KG1 (cell line): ENCODE measurements around the gene CTTN.
"Not testable (repeated sequence)": the region's sequence is repeated elsewhere in the genome, so short reads cannot be mapped to it uniquely, and the experiment has no call there.

Experiments
- DNase-seq: peaks from one replicate; lab custom pipeline; 2025; lab: John Stamatoyannopoulos, UW

Gene CTTN

GRCh38 chr11:70429428-70429705 lies 31.0 kb downstream of the CTTN start:
- DNase-seq, result no peak

GRCh38 chr11:70429724-70430521 lies 31.6 kb downstream of the CTTN start:
- DNase-seq, result no peak

DNA sequence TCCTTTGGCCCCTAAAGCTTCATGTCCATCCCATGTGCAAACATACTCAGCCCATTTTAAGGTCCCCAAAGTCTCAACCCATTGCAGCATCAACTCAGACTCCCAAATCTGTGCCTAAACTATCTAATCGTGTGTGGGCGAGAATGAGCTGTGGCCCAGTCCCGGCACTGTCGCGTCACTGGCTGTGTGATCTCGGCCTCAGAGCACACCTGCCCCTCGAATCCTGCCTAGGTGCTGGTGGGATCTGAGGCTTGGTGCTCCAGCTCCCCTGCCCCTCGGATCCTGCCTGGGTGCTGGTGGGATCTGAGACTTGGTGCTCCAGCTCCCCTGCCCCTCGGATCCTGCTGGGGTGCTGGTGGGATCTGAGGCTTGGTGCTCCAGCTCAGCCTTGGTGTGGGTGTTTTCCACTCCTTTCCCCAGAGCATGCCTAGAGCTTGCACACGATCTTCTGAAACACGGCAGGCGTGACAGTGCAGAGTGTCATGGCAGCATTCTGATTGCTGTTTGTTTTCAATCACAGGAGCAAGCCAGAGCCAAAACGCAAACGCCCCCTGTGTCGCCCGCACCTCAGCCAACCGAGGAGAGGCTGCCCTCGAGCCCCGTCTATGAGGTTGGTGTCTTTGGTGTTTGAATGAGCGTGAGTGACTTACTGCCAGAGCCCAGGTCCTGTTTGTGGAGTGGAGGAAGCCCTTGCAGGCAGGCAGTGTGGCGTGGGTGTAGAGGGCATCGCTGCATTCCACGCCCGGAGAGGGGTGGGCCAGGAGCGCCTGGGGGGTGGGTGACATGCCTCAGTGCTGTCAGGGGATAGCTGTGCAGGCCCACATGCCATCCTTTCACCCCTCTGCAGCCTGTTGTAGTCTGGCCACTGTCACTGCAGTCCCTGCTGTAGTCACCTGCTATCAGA lies 32.6 kb downstream of the CTTN start:
- DNase-seq, result no peak

DNA sequence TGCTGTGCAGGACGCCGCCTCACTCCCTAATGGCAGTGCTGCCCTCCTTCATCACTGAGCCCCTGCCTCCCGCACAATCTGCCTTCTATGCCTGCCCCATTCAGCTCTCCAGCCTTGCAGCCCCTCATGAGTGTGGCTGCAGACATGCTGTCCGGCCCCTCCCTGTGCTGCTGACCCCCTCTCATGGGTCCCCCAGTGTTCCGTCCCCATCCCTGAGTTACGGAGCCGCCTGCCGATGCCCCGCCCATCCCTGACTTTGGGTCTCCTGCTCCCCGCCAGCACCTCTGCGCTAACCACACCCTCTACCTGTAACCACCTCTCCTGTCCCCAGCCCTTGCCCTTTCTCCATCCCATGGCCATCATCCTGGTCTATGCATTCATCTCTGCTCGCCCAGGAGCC lies 33.3 kb downstream of the CTTN start:
- no peak for DNase-seq

GRCh38 chr11:70432065-70432464 lies 33.7 kb downstream of the CTTN start:
- no peak for DNase-seq

- DNase-seq, result no peak
Observed at GRCh38 chr11:70432580-70432979, 34.3 kb downstream of the CTTN start.

DNA sequence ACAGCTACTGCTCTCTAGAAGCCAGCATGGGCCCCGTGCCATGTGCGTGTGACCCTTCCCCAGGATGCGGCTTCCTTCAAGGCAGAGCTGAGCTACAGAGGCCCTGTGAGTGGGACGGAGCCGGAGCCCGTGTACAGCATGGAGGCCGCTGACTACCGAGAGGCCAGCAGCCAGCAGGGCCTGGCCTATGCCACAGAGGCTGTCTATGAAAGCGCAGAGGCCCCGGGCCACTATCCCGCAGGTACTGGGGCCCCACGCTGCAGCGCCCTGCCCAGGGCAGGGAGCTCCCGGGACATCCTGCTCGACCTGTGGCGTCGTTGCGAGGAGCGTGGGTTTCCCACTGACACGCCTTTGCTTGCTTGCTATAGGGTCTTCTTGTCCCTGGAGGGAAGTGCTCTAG lies 34.7 kb downstream of the CTTN start:
- no peak for DNase-seq

- no peak for DNase-seq
Observed at GRCh38 chr11:70433526-70433925, 35.2 kb downstream of the CTTN start.

GRCh38 chr11:70433966-70434812 lies 35.9 kb downstream of the CTTN start:
- DNase-seq, result no peak

GRCh38 chr11:70434813-70435278 lies 36.5 kb downstream of the CTTN start:
- no peak for DNase-seq

DNA sequence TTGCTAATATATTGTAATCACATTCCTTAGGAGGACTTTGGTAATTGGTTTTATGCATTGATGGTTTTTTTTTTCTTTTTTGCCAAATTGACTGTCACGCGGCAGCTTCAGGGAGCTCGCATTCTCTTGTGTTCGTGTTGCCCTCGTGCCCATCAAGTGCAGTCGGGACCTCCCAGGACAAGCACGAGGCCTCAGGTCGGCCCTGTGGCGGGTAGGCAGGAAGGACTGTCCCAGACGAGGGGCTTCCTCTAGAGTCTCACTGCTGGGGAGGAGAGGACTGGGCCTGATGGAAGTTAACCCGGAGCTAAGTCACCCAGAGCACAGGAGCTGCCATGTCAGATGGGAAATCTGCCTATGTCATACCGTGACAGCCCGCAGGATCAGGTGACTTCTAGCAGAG lies 37.0 kb downstream of the CTTN start:
- no peak for DNase-seq

DNA sequence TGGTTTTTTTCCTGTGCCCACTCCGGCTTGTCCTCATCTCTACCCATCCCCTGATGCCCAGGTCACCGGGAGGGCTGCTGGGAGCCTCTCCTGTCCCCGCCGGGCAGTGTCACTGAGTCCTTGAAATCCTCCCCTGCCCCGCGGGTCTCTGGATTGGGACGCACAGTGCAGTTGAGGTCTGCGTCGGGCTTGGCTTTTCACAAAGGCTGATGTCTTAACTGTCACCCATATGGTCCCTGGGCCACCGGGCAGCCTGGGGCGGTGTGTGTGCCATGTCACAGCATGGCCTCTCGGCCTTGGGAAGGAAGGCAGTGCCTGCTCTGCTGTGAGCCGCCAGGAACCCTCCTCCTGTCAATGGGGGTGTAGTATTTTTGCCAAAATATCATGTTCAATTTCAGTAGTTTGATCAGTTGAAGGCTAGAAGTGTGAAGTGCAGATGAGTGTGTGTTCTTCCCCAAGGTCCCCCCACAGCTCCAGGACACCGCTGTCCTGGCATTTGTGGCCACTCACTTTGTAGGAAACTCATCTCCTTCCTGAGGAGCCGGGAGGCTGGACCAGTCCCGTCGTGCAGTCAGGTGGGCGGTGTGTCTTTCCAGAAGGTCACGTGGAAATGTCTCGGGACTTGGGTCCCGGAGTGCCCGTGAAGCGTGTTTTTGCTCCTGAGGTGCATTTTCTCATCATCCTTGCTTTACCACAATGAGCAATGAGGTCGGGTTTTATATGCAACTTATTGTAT lies 37.6 kb downstream of the CTTN start:
- no peak for DNase-seq

- DNase-seq, result no peak
Observed at GRCh38 chr11:70436501-70436860, 38.2 kb downstream of the CTTN start.

GRCh38 chr11:70437111-70437784 lies 38.9 kb downstream of the CTTN start:
- DNase-seq, result no peak

GRCh38 chr11:70440206-70440605 lies 41.9 kb downstream of the CTTN start:
- DNase-seq, result no peak

DNA sequence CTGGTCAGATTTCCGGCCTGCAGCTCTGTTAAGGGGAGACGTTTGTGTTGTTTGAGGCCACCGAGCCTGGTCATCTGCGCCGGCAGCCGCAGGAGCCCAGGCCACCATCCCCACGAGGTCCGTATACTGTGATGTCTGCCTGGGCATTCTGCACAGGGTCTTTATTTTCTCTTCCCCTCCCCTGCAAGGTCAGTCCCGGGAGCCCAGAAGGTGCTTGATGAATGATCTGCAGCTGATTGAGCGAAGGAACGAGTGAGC lies 45.4 kb downstream of the CTTN start:
- no peak for DNase-seq

GRCh38 chr11:70445091-70445490 lies 46.8 kb downstream of the CTTN start:
- no peak for DNase-seq

DNA sequence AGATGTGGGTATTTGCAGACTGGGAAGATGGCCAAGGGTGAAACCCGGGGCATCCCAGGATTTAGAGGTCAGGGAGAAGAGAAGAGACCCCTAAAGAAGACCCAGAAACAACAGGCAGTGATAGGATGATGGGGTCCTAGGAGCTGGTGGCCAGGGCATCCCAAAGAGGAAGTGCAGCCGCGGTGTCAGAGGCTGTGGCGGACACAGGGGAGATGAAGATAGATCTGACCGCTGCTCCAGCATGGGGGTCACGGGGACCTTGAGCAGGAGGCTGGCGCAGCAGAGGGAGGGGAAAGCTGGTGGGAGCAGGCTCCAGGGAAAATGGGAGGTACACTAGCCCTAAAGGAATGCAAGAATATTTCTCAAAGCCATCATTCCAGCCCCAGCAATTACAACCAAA lies 47.3 kb downstream of the CTTN start:
- DNase-seq, result no peak

- DNase-seq, result no peak
Observed at GRCh38 chr11:70448983-70449567, 50.7 kb downstream of the CTTN start.

DNA sequence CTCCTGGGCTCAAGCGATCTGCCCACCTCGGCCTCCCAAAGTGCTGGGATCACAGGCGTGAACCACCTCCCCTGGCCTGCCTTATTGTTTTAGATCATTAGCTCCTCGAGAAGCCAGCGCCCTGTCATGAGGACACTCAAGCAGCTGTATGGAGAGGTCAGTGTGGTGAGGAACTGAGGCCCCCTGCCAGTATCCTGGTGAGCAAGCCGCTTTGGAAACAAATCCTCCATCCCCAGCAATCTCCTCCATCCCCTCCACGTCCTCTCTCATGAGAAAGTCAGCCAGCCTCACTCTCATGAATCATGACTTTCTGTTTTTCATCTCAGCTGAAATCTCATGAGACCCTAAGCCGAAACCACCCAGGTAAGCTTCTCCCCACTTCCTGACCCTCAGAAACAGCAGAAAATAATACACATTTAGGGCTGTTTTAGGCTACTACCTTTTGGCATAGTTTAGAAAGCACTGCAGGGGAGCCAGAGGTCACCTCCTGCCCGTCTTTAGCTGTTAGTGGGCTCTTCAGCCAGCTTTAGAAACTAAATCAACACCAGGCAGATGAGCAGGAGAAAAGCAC lies 56.0 kb downstream of the CTTN start:
- DNase-seq, result no peak

- DNase-seq, result not testable (repeated sequence)
Observed at GRCh38 chr11:70454811-70455210, 56.5 kb downstream of the CTTN start.
